SU-DHL-6 (cell line): ENCODE measurements around the gene TBX2.

Experiments
- CTCF ChIP-seq: fragments of 200-600 bp; sonication (generic); IDR thresholded peaks from one replicate; pipeline ENCODE4 v1.5.1; 2017; ENCODE audit warnings: antibody characterized with exemption, mild to moderate bottlenecking, low read length, moderate library complexity; ENCODE audit not compliant: insufficient read depth, poor library complexity, severe bottlenecking
- EZH2phosphoT487 ChIP-seq: fragments of 200-600 bp; sonication (generic), shearing (Covaris generic); conservative IDR thresholded peaks from 2 replicates; pipeline ENCODE4 v1.6.1; 2018; ENCODE audit warnings: mild to moderate bottlenecking, antibody characterized with exemption, low read length, moderate library complexity, mixed read lengths

- TF ChIP-seq CTCF (no peak), EZH2phosphoT487 (no peak)
Measured at GRCh38 chr17:61393550-61393903, 6.1 kb upstream of the TBX2 start.
